LNCAP (cell line): ENCODE results near the gene CIPC.

Experiments
- TF ChIP-seq, protein P1 (sequence below): fragments of 450-650 bp; IDR thresholded peaks from 2 replicates; pipeline ENCODE4 v1.5.1; 2017; ENCODE audit warnings: mild to moderate bottlenecking

The CIPC gene

DNA sequence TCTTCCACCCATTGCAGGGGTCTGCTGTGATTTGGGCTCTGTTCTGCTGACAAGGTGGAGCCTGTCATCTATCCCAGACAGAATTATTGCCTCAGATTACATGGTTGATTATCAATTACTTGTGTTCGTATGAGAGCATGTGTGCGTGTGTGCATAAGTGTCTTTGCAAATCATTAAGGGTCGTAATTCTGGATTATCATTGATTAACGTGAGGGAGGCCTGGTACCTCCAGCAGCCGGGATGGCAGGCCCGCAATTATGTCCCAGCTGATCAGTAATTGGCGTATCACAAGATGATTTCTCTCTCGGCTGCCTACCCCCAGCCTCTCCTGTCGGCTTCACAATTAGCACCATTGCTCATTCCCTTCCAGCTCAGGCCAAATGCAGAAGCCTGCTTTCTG is 39.9 kb upstream of the CIPC start:
- TF ChIP-seq, protein P1, sequence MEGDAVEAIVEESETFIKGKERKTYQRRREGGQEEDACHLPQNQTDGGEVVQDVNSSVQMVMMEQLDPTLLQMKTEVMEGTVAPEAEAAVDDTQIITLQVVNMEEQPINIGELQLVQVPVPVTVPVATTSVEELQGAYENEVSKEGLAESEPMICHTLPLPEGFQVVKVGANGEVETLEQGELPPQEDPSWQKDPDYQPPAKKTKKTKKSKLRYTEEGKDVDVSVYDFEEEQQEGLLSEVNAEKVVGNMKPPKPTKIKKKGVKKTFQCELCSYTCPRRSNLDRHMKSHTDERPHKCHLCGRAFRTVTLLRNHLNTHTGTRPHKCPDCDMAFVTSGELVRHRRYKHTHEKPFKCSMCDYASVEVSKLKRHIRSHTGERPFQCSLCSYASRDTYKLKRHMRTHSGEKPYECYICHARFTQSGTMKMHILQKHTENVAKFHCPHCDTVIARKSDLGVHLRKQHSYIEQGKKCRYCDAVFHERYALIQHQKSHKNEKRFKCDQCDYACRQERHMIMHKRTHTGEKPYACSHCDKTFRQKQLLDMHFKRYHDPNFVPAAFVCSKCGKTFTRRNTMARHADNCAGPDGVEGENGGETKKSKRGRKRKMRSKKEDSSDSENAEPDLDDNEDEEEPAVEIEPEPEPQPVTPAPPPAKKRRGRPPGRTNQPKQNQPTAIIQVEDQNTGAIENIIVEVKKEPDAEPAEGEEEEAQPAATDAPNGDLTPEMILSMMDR, result no peak

DNA sequence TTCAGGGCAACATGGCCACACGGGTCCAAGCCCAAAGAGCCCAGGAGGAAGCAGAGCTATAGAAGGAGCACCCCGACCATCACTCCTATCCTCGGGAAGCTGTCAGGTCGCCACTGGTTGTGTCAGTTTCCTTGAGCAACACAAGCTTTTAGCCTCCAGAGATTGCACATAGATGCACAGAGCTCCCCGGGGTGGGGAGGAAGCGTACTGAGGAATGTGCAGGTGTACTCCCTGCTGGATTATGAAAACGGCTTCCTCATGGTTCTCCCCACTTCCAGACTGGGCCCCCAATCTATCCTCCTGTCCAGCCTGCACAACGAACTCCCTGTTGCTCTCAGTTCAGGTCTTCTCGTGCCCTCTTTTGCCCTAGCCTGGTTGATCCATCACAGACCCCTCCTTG is 39.3 kb upstream of the CIPC start:
- TF ChIP-seq, protein P1, result no peak

DNA sequence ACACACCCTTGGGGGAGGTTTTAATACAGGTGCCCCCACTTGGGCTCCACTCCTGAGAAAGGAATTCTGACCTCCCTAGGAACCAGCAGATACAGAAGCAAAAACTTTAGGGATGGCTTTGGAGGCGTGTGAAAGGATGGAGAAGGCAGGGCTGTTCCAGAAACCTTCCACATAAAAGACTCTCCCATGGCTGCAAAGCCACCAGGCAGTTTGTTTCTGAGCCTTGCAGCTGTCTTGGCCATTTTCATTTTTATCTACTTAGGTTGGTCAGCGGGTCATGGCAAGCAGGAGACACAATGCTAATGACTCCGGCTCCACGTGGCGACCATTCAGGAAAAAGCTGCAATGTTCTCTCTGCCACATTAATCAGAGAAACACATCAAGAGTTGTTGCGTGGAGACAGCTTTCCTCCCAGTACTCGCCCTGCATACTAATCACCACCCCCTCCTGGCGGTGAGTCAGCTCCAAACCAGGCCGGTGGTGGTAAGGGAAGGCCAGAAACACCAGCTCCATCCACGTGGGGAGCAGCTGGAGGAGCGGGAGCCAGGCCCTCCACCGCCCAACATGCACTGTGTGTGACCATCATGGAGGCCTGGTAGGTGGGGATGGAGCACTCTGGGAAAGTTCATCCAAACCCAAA is 38.7 kb upstream of the CIPC start:
- TF ChIP-seq, protein P1, result no peak

DNA sequence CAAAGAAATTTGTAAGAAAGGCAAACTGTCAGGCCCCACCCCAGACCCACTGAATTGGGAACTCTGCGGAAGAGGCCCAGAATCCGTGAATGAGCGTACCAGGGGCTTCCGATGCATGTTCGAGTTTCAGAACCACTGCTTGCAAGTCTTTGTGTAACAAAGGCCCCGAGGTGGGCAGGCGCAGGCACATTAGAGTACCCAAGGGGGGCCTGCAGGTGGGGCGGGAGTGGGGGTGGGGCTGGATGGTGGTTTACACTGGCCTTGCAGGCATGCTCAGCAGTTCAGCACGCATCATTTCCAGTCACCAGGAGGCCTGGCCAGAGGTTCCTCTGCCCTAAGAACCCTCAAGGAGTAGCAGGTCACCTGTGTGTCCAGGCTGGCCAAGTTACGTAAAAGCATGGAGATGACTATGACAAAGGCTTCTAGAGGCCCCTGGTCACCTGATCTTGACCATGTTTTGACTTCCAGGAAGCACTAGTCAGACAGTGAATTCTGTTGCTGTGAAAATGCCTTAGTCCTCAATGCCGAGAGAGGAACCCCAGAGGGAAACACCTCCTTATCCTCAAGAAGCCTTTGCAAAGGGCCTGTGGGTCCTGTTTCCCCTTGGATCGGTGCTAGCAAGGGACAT is 36.3 kb upstream of the CIPC start:
- TF ChIP-seq, protein P1, result no peak

DNA sequence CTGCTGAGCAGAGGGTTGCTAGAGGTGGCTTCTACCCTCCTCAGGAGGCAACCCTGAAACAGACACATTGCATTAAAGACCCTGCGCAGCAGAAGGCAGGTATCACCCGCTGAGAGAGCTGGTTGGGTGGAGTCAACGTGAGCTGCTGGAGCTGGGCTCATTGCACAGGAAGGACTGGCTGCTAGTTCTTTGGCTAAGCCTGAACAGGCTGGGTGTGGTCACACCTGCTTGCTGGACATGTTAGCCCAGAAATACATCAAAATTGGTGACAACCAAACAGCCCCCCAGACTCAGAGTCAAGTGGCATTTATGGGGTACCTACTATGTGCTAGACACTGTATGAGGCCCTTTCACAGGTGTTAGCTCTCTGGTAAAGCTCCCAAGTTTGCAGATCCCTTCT is 35.8 kb upstream of the CIPC start:
- TF ChIP-seq, protein P1, result no peak

DNA sequence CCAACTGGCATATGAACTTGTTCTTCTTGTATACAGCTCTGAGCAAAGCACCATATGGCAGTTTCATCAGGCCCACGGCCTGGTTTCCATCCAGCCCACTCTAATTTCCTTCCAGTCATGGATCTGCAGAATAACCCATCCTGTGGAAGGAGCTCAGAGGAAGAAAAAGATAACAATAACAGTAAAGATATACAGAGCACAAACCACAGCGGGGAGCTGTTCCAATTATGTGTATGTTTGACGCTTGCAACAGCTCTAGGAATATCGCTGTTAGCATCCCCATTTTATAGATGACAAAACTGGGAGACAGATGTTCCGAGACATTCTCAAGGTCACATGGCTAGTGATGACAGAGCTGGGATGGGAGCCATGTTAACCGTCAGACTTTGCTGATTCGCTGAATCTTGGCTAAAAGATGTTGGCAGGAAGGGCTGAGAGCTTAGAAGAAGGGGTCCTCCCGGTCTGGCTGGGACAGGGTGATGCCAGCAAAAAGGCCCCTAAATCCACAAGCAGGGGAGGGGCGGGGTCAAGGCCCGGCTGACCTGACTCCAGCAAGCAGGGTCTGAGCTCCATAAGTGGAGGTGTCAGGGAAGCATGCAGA is 34.4 kb upstream of the CIPC start:
- TF ChIP-seq, protein P1, result no peak

DNA sequence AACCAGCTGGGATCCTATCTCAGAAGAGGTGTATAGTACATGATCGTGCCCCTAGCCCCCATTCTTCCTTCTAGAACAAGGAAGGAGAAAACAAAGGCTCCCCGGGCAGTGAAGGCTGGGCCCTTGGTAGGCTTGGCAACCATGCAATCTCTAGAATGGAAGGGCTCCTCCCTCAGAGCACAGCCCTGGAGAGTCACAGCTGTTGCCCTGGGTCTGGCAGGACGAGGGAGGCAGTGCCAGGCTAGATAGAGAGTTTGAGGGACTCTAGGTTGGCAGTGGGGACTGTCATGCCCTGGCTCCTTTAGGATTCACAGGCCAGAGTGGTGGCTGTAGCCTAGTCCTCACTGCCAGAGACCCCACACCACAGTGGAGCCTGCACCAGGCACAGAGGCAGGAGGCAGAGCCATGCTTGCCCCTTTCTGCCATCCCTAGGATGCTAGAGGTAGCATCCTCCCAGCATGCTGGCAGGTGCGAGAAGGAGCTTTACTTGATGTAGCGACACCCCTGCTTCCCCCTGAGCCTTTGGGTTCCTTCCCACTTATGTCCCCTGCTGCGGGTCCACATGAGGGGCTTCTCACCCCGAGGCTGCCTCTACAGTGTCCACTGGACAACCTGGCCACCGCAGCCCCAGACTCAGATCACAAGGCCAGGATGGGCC is 33.4 kb upstream of the CIPC start:
- TF ChIP-seq, protein P1, result no peak
